Vagina (tissue), 2 donors: ENCODE data around the gene ANKRD39.

Source experiments
- CTCF ChIP-seq, 3 experiments: fragments of 450-650 bp in 2 of 3; fragments of 200-600 bp in 1 of 3; sonication (generic) in 1 of 3; IDR thresholded peaks; one replicate each; pipeline ENCODE4 v1.5.1; 2017 to 2019; ENCODE audit warnings: antibody characterized with exemption in 3 of 3, mild to moderate bottlenecking in 2 of 3, moderate library complexity in 2 of 3
- POLR2A ChIP-seq, 2 donors: fragments of 450-650 bp; IDR thresholded peaks; one replicate each; pipeline ENCODE4 v1.6.1; 2017; ENCODE audit warnings: antibody characterized with exemption in 2 of 2, mild to moderate bottlenecking in 2 of 2, moderate library complexity in 2 of 2
- POLR2AphosphoS5 ChIP-seq, 2 donors: sonication (generic); formaldehyde crosslinking; IDR thresholded peaks; one replicate each; pipeline ENCODE4 v1.9.0; 2017; ENCODE audit warnings: antibody characterized with exemption in 2 of 2, mild to moderate bottlenecking in 2 of 2, low read depth in 1 of 2; ENCODE audit not compliant: insufficient read depth in 1 of 2

GRCh38 chr2:96809951-96810782 lies 47.6 kb downstream of the ANKRD39 start:
- TF ChIP-seq CTCF (IDR thresholded peaks at IDR 0.05) (no peak), POLR2A (IDR thresholded peaks at IDR 0.05) (no peak), POLR2AphosphoS5 (IDR thresholded peaks at IDR 0.05; ENCODE audit: insufficient read depth in 1 of 2, low read depth in 1 of 2) (no peak)
